ENCODE data around the gene FMNL1. TPM values are rescaled to one million over a fixed set of nuclear protein-coding genes. Genes with fewer than 3 reads are reported as not detected.
"Not testable (repeated sequence)": the region's sequence is repeated elsewhere in the genome, so short reads cannot be mapped to it uniquely, and the experiment has no call there.

Gene FMNL1
- polyA plus RNA-seq, 1 experiment = 1.1 TPM

DNA sequence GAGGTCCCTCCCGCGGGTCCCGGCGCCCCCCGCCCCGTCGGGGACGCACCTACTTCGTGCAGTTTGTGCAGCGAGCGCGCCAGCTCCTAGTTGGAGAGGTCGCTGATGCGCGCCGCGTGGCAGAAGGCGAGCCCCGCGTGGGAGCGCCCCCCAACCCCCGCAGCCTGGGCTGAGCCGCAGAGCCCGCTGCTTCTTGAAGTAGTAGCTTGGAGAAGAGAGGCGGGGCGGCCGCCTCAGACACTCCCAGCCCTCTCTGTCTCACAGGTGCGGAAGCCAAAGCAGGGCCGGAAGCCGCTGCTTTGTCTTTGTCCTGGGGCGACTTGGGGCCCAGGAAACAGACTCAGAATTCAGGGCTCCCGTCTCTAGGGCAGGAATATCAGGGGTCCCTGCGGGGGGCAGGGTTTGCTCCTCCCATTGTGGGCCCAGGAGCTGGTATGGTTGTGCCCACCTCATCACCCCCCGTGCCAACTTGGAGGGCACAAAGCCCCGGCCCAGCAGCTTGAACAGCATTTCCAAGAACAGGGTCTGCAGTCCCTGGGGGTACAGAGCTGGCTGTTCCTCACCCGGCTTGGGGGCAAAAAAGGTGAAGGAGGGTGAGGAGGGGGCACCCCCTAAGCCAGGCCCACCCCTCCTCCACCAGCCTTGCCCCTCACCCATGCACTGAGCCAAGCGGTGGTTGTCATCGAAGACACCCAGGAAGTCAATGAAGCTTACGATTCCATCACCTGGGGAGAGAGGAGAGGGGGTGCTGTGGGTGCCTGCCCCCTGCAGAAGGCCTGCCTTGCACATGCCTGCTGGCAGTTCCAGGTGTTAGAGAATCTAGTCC, 26.7 kb downstream of the FMNL1 start:
- Histone ChIP-seq H3K4me3 (ENCODE audit: low read depth, low read length) (peak overlapping the region; percentile 67), H3K27ac (ENCODE audit: low read depth, low read length) (no peak overlapping the region), H3K9me3 (ENCODE audit: control insufficient read depth, insufficient read depth, low read length) (peaks cover 2% of the 10 kb centered on the region; the same call in 1 of the 2 replicates), H3K27me3 (ENCODE audit: control insufficient read depth, insufficient read depth, low read length) (no peaks in the 10 kb centered on the region)
- CTCF ChIA-PET = interaction anchor here (0.6 to 5.4 kb wide), 5 partner anchors 12 to 113 kb away, joined by 3 to 22 read pairs (median 4); partner anchors contain the start of gene ACBD4
- DNase-seq (ENCODE audit: low read depth, low spot score) = no peak
- POLR2A ChIA-PET = interaction anchor here (1.0 kb wide), 1 partner anchor 121 kb away, joined by 3 read pairs; no protein-coding TSS in a partner anchor
- TF ChIP-seq, protein P1, sequence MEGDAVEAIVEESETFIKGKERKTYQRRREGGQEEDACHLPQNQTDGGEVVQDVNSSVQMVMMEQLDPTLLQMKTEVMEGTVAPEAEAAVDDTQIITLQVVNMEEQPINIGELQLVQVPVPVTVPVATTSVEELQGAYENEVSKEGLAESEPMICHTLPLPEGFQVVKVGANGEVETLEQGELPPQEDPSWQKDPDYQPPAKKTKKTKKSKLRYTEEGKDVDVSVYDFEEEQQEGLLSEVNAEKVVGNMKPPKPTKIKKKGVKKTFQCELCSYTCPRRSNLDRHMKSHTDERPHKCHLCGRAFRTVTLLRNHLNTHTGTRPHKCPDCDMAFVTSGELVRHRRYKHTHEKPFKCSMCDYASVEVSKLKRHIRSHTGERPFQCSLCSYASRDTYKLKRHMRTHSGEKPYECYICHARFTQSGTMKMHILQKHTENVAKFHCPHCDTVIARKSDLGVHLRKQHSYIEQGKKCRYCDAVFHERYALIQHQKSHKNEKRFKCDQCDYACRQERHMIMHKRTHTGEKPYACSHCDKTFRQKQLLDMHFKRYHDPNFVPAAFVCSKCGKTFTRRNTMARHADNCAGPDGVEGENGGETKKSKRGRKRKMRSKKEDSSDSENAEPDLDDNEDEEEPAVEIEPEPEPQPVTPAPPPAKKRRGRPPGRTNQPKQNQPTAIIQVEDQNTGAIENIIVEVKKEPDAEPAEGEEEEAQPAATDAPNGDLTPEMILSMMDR (IDR thresholded peaks at IDR 0.05; ENCODE audit: low read depth, low read length) = no peak

DNA sequence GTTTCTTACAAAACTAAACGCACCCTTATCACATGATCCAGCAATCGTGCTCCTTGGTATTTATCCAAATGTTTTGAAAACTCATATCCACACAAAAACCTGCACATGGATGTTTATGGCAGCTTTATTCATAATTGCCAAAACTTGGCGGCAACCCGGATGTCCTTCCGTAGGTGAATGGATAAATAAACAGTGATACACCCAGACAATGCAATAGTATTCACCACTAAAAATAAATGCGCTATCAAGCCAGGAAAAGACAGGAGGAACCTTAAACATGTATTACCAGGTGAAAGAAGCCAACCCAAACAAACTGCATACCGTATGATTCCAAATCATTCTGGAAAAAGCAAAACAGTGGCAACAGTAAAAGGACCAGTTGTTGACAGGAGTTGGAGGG, 30.2 kb downstream of the FMNL1 start:
- Histone ChIP-seq H3K4me3 (ENCODE audit: low read depth, low read length) (no peak overlapping the region), H3K9me3 (ENCODE audit: control insufficient read depth, insufficient read depth, low read length) (peaks cover 2% of the 10 kb centered on the region; the same call in 1 of the 2 replicates), H3K27ac (ENCODE audit: low read depth, low read length) (no peak overlapping the region), H3K27me3 (ENCODE audit: control insufficient read depth, insufficient read depth, low read length) (peaks cover 5% of the 10 kb centered on the region)
- ChIA-PET POLR2A (no interaction called here), CTCF (no interaction called here)
- TF ChIP-seq, protein P1 (IDR thresholded peaks at IDR 0.05; ENCODE audit: low read depth, low read length) = no peak
- DNase-seq (ENCODE audit: low read depth, low spot score) = no peak

- H3K4me3 ChIP-seq (ENCODE audit: low read depth, low read length); H3K27ac ChIP-seq (ENCODE audit: low read depth, low read length); DNase-seq (ENCODE audit: low read depth, low spot score); H3K9me3 ChIP-seq (ENCODE audit: control insufficient read depth, insufficient read depth, low read length); POLR2A ChIA-PET; H3K27me3 ChIP-seq (ENCODE audit: control insufficient read depth, insufficient read depth, low read length): not testable (repeated sequence)
- CTCF ChIA-PET = interaction anchor here (1.5 kb wide), 1 partner anchor 35 kb away, joined by 3 read pairs; no protein-coding TSS in a partner anchor
Observed at GRCh38 chr17:45253237-45253636, 31.6 kb downstream of the FMNL1 start.

GRCh38 chr17:45253879-45254278, 32.2 kb downstream of the FMNL1 start:
- ChIA-PET POLR2A (no interaction called here), CTCF (interaction anchor here (1.5 kb wide), 1 partner anchor 35 kb away, joined by 3 read pairs; no protein-coding TSS in a partner anchor)
- no peak overlapping the region for H3K27ac ChIP-seq (ENCODE audit: low read depth, low read length)
- peaks cover 5% of the 10 kb centered on the region for H3K27me3 ChIP-seq (ENCODE audit: control insufficient read depth, insufficient read depth, low read length)
- DNase-seq (ENCODE audit: low read depth, low spot score) = no peak
- TF ChIP-seq, protein P1 (IDR thresholded peaks at IDR 0.05; ENCODE audit: low read depth, low read length) = no peak
- H3K4me3 ChIP-seq (ENCODE audit: low read depth, low read length) = no peak overlapping the region
- no peaks in the 10 kb centered on the region; the same call in 1 of the 2 replicates for H3K9me3 ChIP-seq (ENCODE audit: control insufficient read depth, insufficient read depth, low read length)

DNA sequence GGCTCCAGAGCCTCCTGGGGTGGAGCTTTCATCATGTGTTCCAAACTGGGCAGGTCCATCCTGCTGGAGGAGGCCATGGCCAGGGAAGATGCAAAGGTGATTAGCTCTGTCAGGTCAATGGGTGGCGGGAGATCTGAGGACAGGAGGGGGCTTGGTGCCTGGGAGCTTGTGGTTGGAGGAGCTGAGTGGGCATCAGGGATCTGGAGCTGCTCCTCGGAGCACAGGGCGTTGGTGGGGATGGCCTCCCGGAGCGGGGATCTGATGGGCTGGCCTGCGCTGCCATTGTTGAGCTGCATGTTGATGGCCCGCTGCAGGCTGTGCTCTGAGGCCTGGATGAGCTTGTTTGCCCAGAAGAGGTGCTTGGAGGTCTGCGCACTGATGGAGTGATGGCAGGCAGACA, 33.7 kb downstream of the FMNL1 start:
- Histone ChIP-seq H3K27me3 (ENCODE audit: control insufficient read depth, insufficient read depth, low read length) (peaks cover 5% of the 10 kb centered on the region), H3K9me3 (ENCODE audit: control insufficient read depth, insufficient read depth, low read length) (no peaks in the 10 kb centered on the region; the same call in 1 of the 2 replicates), H3K4me3 (ENCODE audit: low read depth, low read length) (no peak overlapping the region), H3K27ac (ENCODE audit: low read depth, low read length) (no peak overlapping the region)
- ChIA-PET CTCF (interaction anchor here (1.4 kb wide), 2 partner anchors 22 to 120 kb away, joined by 3 read pairs; partner anchors contain the start of gene ACBD4), POLR2A (no interaction called here)
- DNase-seq (ENCODE audit: low read depth, low spot score) = no peak
- TF ChIP-seq, protein P1 (IDR thresholded peaks at IDR 0.05; ENCODE audit: low read depth, low read length) = no peak

Data from AG04450 (cell line).